ENCODE results near the gene DNAJC21. TPM values are rescaled to one million over a fixed set of nuclear protein-coding genes. Genes with fewer than 3 reads are reported as not detected.
"Not testable (repeated sequence)": the region's sequence is repeated elsewhere in the genome, so short reads cannot be mapped to it uniquely, and the experiment has no call there.

Gene DNAJC21
- total and polyA plus RNA-seq, 2 experiments from 2014 or later = 37.8 to 49.4 TPM

- Histone ChIP-seq H3K9me3 (ENCODE audit: low read depth) (no peaks in the 10 kb centered on the region), H3K36me3 (peaks cover 42% of the 10 kb centered on the region), H3K4me1 (ENCODE audit: low read depth) (peaks cover 9% of the 10 kb centered on the region), H3K27ac (no peak overlapping the region), H3K27me3 (no peaks in the 10 kb centered on the region), H3K4me3 (no peak overlapping the region)
- TF ChIP-seq CTCF (IDR thresholded peaks at IDR 0.05; ENCODE audit: low read depth, low read length) = no peak
- no peak for DNase-seq (ENCODE audit: low read depth in 1 of 2, low spot score in 1 of 2)
Observed at GRCh38 chr5:34919077-34919476, 10.3 kb upstream of the DNAJC21 start.

- H3K27ac ChIP-seq; H3K9me3 ChIP-seq (ENCODE audit: low read depth); H3K4me1 ChIP-seq (ENCODE audit: low read depth); H3K4me3 ChIP-seq; H3K27me3 ChIP-seq; DNase-seq (ENCODE audit: low read depth in 1 of 2, low spot score in 1 of 2): not testable (repeated sequence)
- peaks cover 67% of the 10 kb centered on the region for H3K36me3 ChIP-seq
Observed at GRCh38 chr5:34923256-34923655, 6.1 kb upstream of the DNAJC21 start.

- Histone ChIP-seq H3K4me3 (no peak overlapping the region), H3K27ac (no peak overlapping the region), H3K4me1 (ENCODE audit: low read depth) (peaks cover 3% of the 10 kb centered on the region), H3K36me3 (peaks cover 65% of the 10 kb centered on the region), H3K27me3 (no peaks in the 10 kb centered on the region), H3K9me3 (ENCODE audit: low read depth) (no peaks in the 10 kb centered on the region)
- no peak for TF ChIP-seq CTCF (IDR thresholded peaks at IDR 0.05; ENCODE audit: low read depth, low read length)
- DNase-seq (ENCODE audit: low read depth in 1 of 2, low spot score in 1 of 2) = peak in 1 of 2 donors; percentile 82
Observed at GRCh38 chr5:34923694-34924461, 5.5 kb upstream of the DNAJC21 start.

- H3K27ac ChIP-seq = no peak overlapping the region
- H3K4me3 ChIP-seq = no peak overlapping the region
- H3K27me3 ChIP-seq = no peaks in the 10 kb centered on the region
- no peak for TF ChIP-seq CTCF (IDR thresholded peaks at IDR 0.05; ENCODE audit: low read depth, low read length)
- peaks cover 3% of the 10 kb centered on the region for H3K4me1 ChIP-seq (ENCODE audit: low read depth)
- no peak for DNase-seq (ENCODE audit: low read depth in 1 of 2, low spot score in 1 of 2)
- H3K9me3 ChIP-seq (ENCODE audit: low read depth) = no peaks in the 10 kb centered on the region
- peaks cover 64% of the 10 kb centered on the region for H3K36me3 ChIP-seq
Observed at GRCh38 chr5:34924462-34924765, 4.9 kb upstream of the DNAJC21 start.

- Histone ChIP-seq H3K4me3 (no peak overlapping the region), H3K27ac (no peak overlapping the region), H3K9me3 (ENCODE audit: low read depth) (no peaks in the 10 kb centered on the region), H3K27me3 (no peaks in the 10 kb centered on the region), H3K36me3 (peaks cover 50% of the 10 kb centered on the region), H3K4me1 (ENCODE audit: low read depth) (peaks cover 8% of the 10 kb centered on the region)
- no peak for TF ChIP-seq CTCF (IDR thresholded peaks at IDR 0.05; ENCODE audit: low read depth, low read length)
- no peak for DNase-seq (ENCODE audit: low read depth in 1 of 2, low spot score in 1 of 2)
Observed at GRCh38 chr5:34926318-34926888, 3.0 kb upstream of the DNAJC21 start.

GRCh38 chr5:34927785-34928184 is 1.6 kb upstream of the DNAJC21 start:
- TF ChIP-seq CTCF (IDR thresholded peaks at IDR 0.05; ENCODE audit: low read depth, low read length) = no peak
- H3K4me1 ChIP-seq (ENCODE audit: low read depth) = peaks cover 8% of the 10 kb centered on the region
- no peak overlapping the region for H3K4me3 ChIP-seq
- no peaks in the 10 kb centered on the region for H3K27me3 ChIP-seq
- no peaks in the 10 kb centered on the region for H3K9me3 ChIP-seq (ENCODE audit: low read depth)
- peaks cover 39% of the 10 kb centered on the region for H3K36me3 ChIP-seq
- H3K27ac ChIP-seq = no peak overlapping the region
- DNase-seq (ENCODE audit: low read depth in 1 of 2, low spot score in 1 of 2) = no peak
